ENCODE measurements around the gene TIMP3.

Gene TIMP3

GRCh38 chr22:32776397-32776796, 25.1 kb upstream of the TIMP3 start:
- TF ChIP-seq GATA2 (IDR thresholded peaks at IDR 0.05; ENCODE audit: low read depth, low read length) (no peak), GATA3 (IDR thresholded peaks at IDR 0.05; ENCODE audit: low read depth, low read length) (no peak)

- no peak for TF ChIP-seq GATA2 (IDR thresholded peaks at IDR 0.05; ENCODE audit: low read depth, low read length)
- TF ChIP-seq GATA3 (IDR thresholded peaks at IDR 0.05; ENCODE audit: low read depth, low read length) = no peak
These were observed 24.7 kb upstream of the TIMP3 start for GRCh38 chr22:32776802-32777201.

GRCh38 chr22:32777987-32778386, 23.5 kb upstream of the TIMP3 start:
- no peak for TF ChIP-seq GATA2 (IDR thresholded peaks at IDR 0.05; ENCODE audit: low read depth, low read length)
- no peak for TF ChIP-seq GATA3 (IDR thresholded peaks at IDR 0.05; ENCODE audit: low read depth, low read length)

GRCh38 chr22:32780726-32781310, 20.7 kb upstream of the TIMP3 start:
- TF ChIP-seq GATA3 (IDR thresholded peaks at IDR 0.05; ENCODE audit: low read depth, low read length) = no peak

GRCh38 chr22:32781695-32782094, 19.8 kb upstream of the TIMP3 start:
- TF ChIP-seq GATA2 (IDR thresholded peaks at IDR 0.05; ENCODE audit: low read depth, low read length) = no peak
- TF ChIP-seq GATA3 (IDR thresholded peaks at IDR 0.05; ENCODE audit: low read depth, low read length) = no peak

- TF ChIP-seq GATA2 (IDR thresholded peaks at IDR 0.05; ENCODE audit: low read depth, low read length) (no peak), GATA3 (IDR thresholded peaks at IDR 0.05; ENCODE audit: low read depth, low read length) (no peak)
These were observed 16.0 kb upstream of the TIMP3 start for GRCh38 chr22:32785321-32786026.

GRCh38 chr22:32786027-32786418, 15.5 kb upstream of the TIMP3 start:
- TF ChIP-seq GATA3 (IDR thresholded peaks at IDR 0.05; ENCODE audit: low read depth, low read length) (no peak), GATA2 (IDR thresholded peaks at IDR 0.05; ENCODE audit: low read depth, low read length) (no peak)

GRCh38 chr22:32788904-32789624, 12.4 kb upstream of the TIMP3 start:
- TF ChIP-seq GATA2 (IDR thresholded peaks at IDR 0.05; ENCODE audit: low read depth, low read length) (no peak), GATA3 (IDR thresholded peaks at IDR 0.05; ENCODE audit: low read depth, low read length) (no peak)

GRCh38 chr22:32789797-32790620, 11.5 kb upstream of the TIMP3 start:
- no peak for TF ChIP-seq GATA2 (IDR thresholded peaks at IDR 0.05; ENCODE audit: low read depth, low read length)
- TF ChIP-seq GATA3 (IDR thresholded peaks at IDR 0.05; ENCODE audit: low read depth, low read length) = no peak

- TF ChIP-seq GATA3 (IDR thresholded peaks at IDR 0.05; ENCODE audit: low read depth, low read length) (no peak), GATA2 (IDR thresholded peaks at IDR 0.05; ENCODE audit: low read depth, low read length) (no peak)
These were observed 10.4 kb upstream of the TIMP3 start for GRCh38 chr22:32791056-32791455.

- TF ChIP-seq GATA2 (IDR thresholded peaks at IDR 0.05; ENCODE audit: low read depth, low read length) (no peak), GATA3 (IDR thresholded peaks at IDR 0.05; ENCODE audit: low read depth, low read length) (no peak)
These were observed 10.0 kb upstream of the TIMP3 start for GRCh38 chr22:32791485-32791884.

GRCh38 chr22:32793589-32793988, 7.9 kb upstream of the TIMP3 start:
- TF ChIP-seq GATA2 (IDR thresholded peaks at IDR 0.05; ENCODE audit: low read depth, low read length) = no peak
- no peak for TF ChIP-seq GATA3 (IDR thresholded peaks at IDR 0.05; ENCODE audit: low read depth, low read length)

- TF ChIP-seq GATA3 (IDR thresholded peaks at IDR 0.05; ENCODE audit: low read depth, low read length) (no peak), GATA2 (IDR thresholded peaks at IDR 0.05; ENCODE audit: low read depth, low read length) (no peak)
These were observed 6.9 kb upstream of the TIMP3 start for GRCh38 chr22:32794449-32795213.

All from SH-SY5Y (cell line).